ENCODE results near the gene FHOD3.

Gene FHOD3

GRCh38 chr18:36597636-36598035 lies 300.1 kb downstream of the FHOD3 start:
- no peak for TF ChIP-seq GABPA (IDR thresholded peaks at IDR 0.05; ENCODE audit: low read depth)
- no peak for TF ChIP-seq CTCF (IDR thresholded peaks at IDR 0.05; ENCODE audit: insufficient read depth, low read length)
- TF ChIP-seq POLR2AphosphoS5 (IDR thresholded peaks at IDR 0.05; ENCODE audit: low read depth) = no peak
- no peak for TF ChIP-seq SPI1 (IDR thresholded peaks at IDR 0.05; ENCODE audit: borderline replicate concordance, low read depth)
- no peak for TF ChIP-seq REST (IDR thresholded peaks at IDR 0.05; ENCODE audit: insufficient replicate concordance, low read depth)
- H3K27me3 ChIP-seq (ENCODE audit: insufficient read depth, poor library complexity, severe bottlenecking) = peaks cover 2% of the 10 kb centered on the region

GRCh38 chr18:36600548-36600947 lies 303.0 kb downstream of the FHOD3 start:
- Histone ChIP-seq H3K27ac (replicated peaks) (no peak overlapping the region), H3K27me3 (ENCODE audit: insufficient read depth, poor library complexity, severe bottlenecking) (no peaks in the 10 kb centered on the region), H3K4me3 (replicated peaks; ENCODE audit: insufficient read depth, low read length) (no peak overlapping the region)
- no peak for DNase-seq (ENCODE audit: low read depth in 1 of 2, low spot score in 1 of 2)
- TF ChIP-seq GABPA (IDR thresholded peaks at IDR 0.05; ENCODE audit: low read depth) (no peak), POLR2AphosphoS5 (IDR thresholded peaks at IDR 0.05; ENCODE audit: low read depth) (no peak), REST (IDR thresholded peaks at IDR 0.05; ENCODE audit: insufficient replicate concordance, low read depth) (no peak), SPI1 (IDR thresholded peaks at IDR 0.05; ENCODE audit: borderline replicate concordance, low read depth) (no peak), CTCF (IDR thresholded peaks at IDR 0.05; ENCODE audit: insufficient read depth, low read length) (no peak)

More at GRCh38 chr18:36597636-36598035, 300.1 kb downstream of the FHOD3 start:
- no peak overlapping the region for H3K27ac ChIP-seq (replicated peaks)
- no peak overlapping the region for H3K4me3 ChIP-seq (replicated peaks; ENCODE audit: insufficient read depth, low read length)
- DNase-seq (ENCODE audit: low read depth in 1 of 2, low spot score in 1 of 2) = no peak

- Histone ChIP-seq H3K27ac (replicated peaks) (no peak overlapping the region), H3K27me3 (ENCODE audit: insufficient read depth, poor library complexity, severe bottlenecking) (no peaks in the 10 kb centered on the region), H3K4me3 (replicated peaks; ENCODE audit: insufficient read depth, low read length) (no peak overlapping the region)
- no peak for DNase-seq (ENCODE audit: low read depth in 1 of 2, low spot score in 1 of 2)
- TF ChIP-seq REST (IDR thresholded peaks at IDR 0.05; ENCODE audit: insufficient replicate concordance, low read depth) = no peak
- TF ChIP-seq SPI1 (IDR thresholded peaks at IDR 0.05; ENCODE audit: borderline replicate concordance, low read depth) = no peak
- TF ChIP-seq GABPA (IDR thresholded peaks at IDR 0.05; ENCODE audit: low read depth) = no peak
- no peak for TF ChIP-seq POLR2AphosphoS5 (IDR thresholded peaks at IDR 0.05; ENCODE audit: low read depth)
- TF ChIP-seq CTCF (IDR thresholded peaks at IDR 0.05; ENCODE audit: insufficient read depth, low read length) = no peak
Measured at GRCh38 chr18:36601316-36601715, 303.8 kb downstream of the FHOD3 start.
